SK-N-SH (cell line): Measurements from ENCODE around the gene EHD1. TPM values are rescaled to one million over a fixed set of nuclear protein-coding genes. Genes with fewer than 3 reads are reported as not detected.
A peak's percentile ranks its signal among the peaks of the same experiment; 100 is the strongest.

Source experiments
- CTCF ChIA-PET: fragments of 300-600, 350-600 bp; formaldehyde crosslinking; extraction: SDS; loops from one replicate; lab custom pipeline; 2021; lab: Yijun Ruan, JAX
- POLR2A ChIA-PET: fragments of 350-600 bp; sonication (Branson Sonifier 250); formaldehyde crosslinking; extraction: SDS; loops from one replicate; lab custom pipeline; 2020; ENCODE audit warnings: antibody characterized with exemption, inconsistent platforms; lab: Yijun Ruan, JAX
- DNase-seq: peaks from one replicate; pipeline ENCODE4 v3.0.0; 2012
- H2AFZ ChIP-seq: fragments of 200-600 bp; sonication (generic); 2 replicates; pipeline ENCODE4 v1.8.1; 2016; ENCODE audit warnings: antibody characterized with exemption, mild to moderate bottlenecking, low read depth
- H3F3A ChIP-seq: fragments of 200-600 bp; sonication (generic); replicated peaks from 2 replicates; pipeline ENCODE3; 2016; ENCODE audit warnings: antibody characterized with exemption, mild to moderate bottlenecking; ENCODE audit not compliant: insufficient read depth
- H3K27ac ChIP-seq, 2 experiments: fragments of 200-500 bp in 1 of 2; fragments of 200-600 bp in 1 of 2; sonication (Bioruptor generic) in 1 of 2; sonication (generic), shearing (Covaris generic) in 1 of 2; 2 replicates each; pipeline versions ENCODE4 v1.5.1 to v1.6.1; 2014 to 2016; ENCODE audit warnings: low read depth in 2 of 2, inconsistent platforms in 1 of 2, low read length in 1 of 2, mild to moderate bottlenecking in 1 of 2, mixed read lengths in 1 of 2
- H3K27me3 ChIP-seq: fragments of 200-600 bp; sonication (generic), shearing (Covaris generic); 2 replicates; pipeline ENCODE4 v1.6.1; 2016; ENCODE audit warnings: mixed run types; ENCODE audit not compliant: insufficient read depth
- H3K36me3 ChIP-seq, 2 experiments: fragments of 200-500 bp in 1 of 2; fragments of 200-600 bp in 1 of 2; sonication (Bioruptor generic) in 1 of 2; sonication (generic) in 1 of 2; replicated peaks in 1 of 2; 2 replicates each; pipeline versions ENCODE3 to v1.5.1; 2014 to 2016; ENCODE audit warnings: low read length in 1 of 2, mild to moderate bottlenecking in 1 of 2; ENCODE audit not compliant: insufficient read depth in 2 of 2, control insufficient read depth in 1 of 2
- H3K4me1 ChIP-seq, 2 experiments: fragments of 200-500 bp in 1 of 2; fragments of 200-600 bp in 1 of 2; sonication (Bioruptor generic) in 1 of 2; sonication (generic), shearing (Covaris generic) in 1 of 2; 2 replicates each; pipeline versions ENCODE4 v1.5.1 to v1.6.1; 2014 to 2016; ENCODE audit warnings: low read depth in 1 of 2, low read length in 1 of 2, mixed run types in 1 of 2; ENCODE audit not compliant: insufficient read depth in 2 of 2, control insufficient read depth in 1 of 2
- H3K4me2 ChIP-seq: fragments of 200-600 bp; sonication (generic), shearing (Covaris generic); 2 replicates; pipeline ENCODE4 v1.6.1; 2017; ENCODE audit warnings: mixed run types
- H3K4me3 ChIP-seq, 2 experiments: fragments of 200-500 bp in 1 of 2; fragments of 200-600 bp in 1 of 2; sonication (Bioruptor generic) in 1 of 2; sonication (generic), shearing (Covaris generic) in 1 of 2; 2 replicates each; pipeline versions ENCODE4 v1.5.1 to v1.8.1; 2014 to 2016; ENCODE audit warnings: low read depth in 2 of 2, inconsistent platforms in 1 of 2, low read length in 1 of 2, mild to moderate bottlenecking in 1 of 2, mixed read lengths in 1 of 2, moderate library complexity in 1 of 2
- H3K79me2 ChIP-seq: fragments of 200-600 bp; sonication (generic); 2 replicates; pipeline ENCODE4 v1.8.1; 2017; ENCODE audit warnings: mild to moderate bottlenecking; ENCODE audit not compliant: insufficient read depth
- H3K9ac ChIP-seq: fragments of 200-600 bp; sonication (generic); 2 replicates; pipeline ENCODE4 v1.6.1; 2017; ENCODE audit warnings: mixed run types
- H3K9me2 ChIP-seq: fragments of 200-600 bp; sonication (generic); 2 replicates; pipeline ENCODE4 v1.6.1; 2017; ENCODE audit warnings: mixed run types
- H3K9me3 ChIP-seq: fragments of 200-600 bp; sonication (generic); 2 replicates; pipeline ENCODE4 v1.6.1; 2017; ENCODE audit warnings: mixed run types, mild to moderate bottlenecking, moderate library complexity
- H4K20me1 ChIP-seq: fragments of 200-600 bp; sonication (generic); 2 replicates; pipeline ENCODE4 v1.6.1; 2017; ENCODE audit warnings: mild to moderate bottlenecking, mixed run types; ENCODE audit not compliant: insufficient read depth
- CTCF ChIP-seq: fragments of 200-600 bp; sonication (generic); IDR thresholded peaks from 2 replicates; pipeline ENCODE4 v1.6.1; 2017; ENCODE audit warnings: antibody characterized with exemption, mild to moderate bottlenecking, moderate library complexity
- FOSL2 ChIP-seq: IDR thresholded peaks from 2 replicates; pipeline ENCODE4 v1.4.0; 2012; ENCODE audit warnings: low read depth, mild to moderate bottlenecking, moderate library complexity, borderline replicate concordance
- FOXM1 ChIP-seq: IDR thresholded peaks from 2 replicates; pipeline ENCODE4 v1.4.0; 2012; ENCODE audit warnings: low read depth, mild to moderate bottlenecking
- NFIC ChIP-seq: IDR thresholded peaks from 2 replicates; pipeline ENCODE4 v1.4.0; 2012; ENCODE audit warnings: borderline replicate concordance
- TCF12 ChIP-seq: IDR thresholded peaks from 2 replicates; pipeline ENCODE4 v1.4.0; 2012
- TEAD4 ChIP-seq: IDR thresholded peaks from 2 replicates; pipeline ENCODE4 v1.4.0; 2012; ENCODE audit warnings: mild to moderate bottlenecking, borderline replicate concordance; ENCODE audit not compliant: insufficient read depth
- WGBS: methylation state at CpG from one replicate; pipeline ENCODE4 v1.1.6; 2017; ENCODE audit warnings: low lambda C conversion rate; 5-methylcytosine and 5-hydroxymethylcytosine counted together
- polyA plus RNA-seq, 3 experiments: library from polyadenylated mRNA; depleted of rRNA; stranded (reverse); fragments of >200 nt; gene quantifications; 2 replicates each; pipeline ENCODE4 v1.2.3, GENCODE V29; 2012

The EHD1 gene
- polyA plus RNA-seq, 1 of the 3 experiments (the other 2 are of a cell fraction) = 93.3 TPM

- H3K4me1 ChIP-seq = peaks cover 0 to 5% of the 10 kb centered on the region in 2 experiments; a peak in 1 of 4 replicates
- H3K9me2 ChIP-seq = no peaks in the 10 kb centered on the region
- no peaks in the 10 kb centered on the region for H3K79me2 ChIP-seq
- peak overlapping the region; percentile 19; the same call in 1 of the 2 replicates for H3K4me2 ChIP-seq
- no peak overlapping the region for H2AFZ ChIP-seq
- 68% methylated on average over 7 of the region's 17 CpGs for WGBS
- H3K9me3 ChIP-seq = no peaks in the 10 kb centered on the region
- POLR2A ChIA-PET = no interaction called here
- H3K36me3 ChIP-seq = no peaks in the 10 kb centered on the region
- no peaks in the 10 kb centered on the region for H3K27me3 ChIP-seq
- H4K20me1 ChIP-seq = no peaks in the 10 kb centered on the region
- no peak overlapping the region for H3K27ac ChIP-seq
- TF ChIP-seq CTCF = no peak
- TF ChIP-seq TEAD4 = no peak
- H3K9ac ChIP-seq = no peak overlapping the region
- H3F3A ChIP-seq = no peaks in the 10 kb centered on the region
- CTCF ChIA-PET = interaction anchor here (2.9 to 3.9 kb wide), 3 partner anchors 8 to 59 kb away, joined by 12 to 21 read pairs (median 15); partner anchors contain the start of gene CDC42BPG
- DNase-seq = no peak
- no peak overlapping the region for H3K4me3 ChIP-seq
Observed at GRCh38 chr11:64835616-64836447, 42.6 kb downstream of the EHD1 start.

- WGBS = 60% methylated on average over 22 of the region's 29 CpGs
- H4K20me1 ChIP-seq = no peaks in the 10 kb centered on the region
- no peaks in the 10 kb centered on the region for H3F3A ChIP-seq
- CTCF ChIA-PET = interaction anchor here (0.8 to 3.9 kb wide), 6 partner anchors 9 to 284 kb away, joined by 3 to 21 read pairs (median 8); partner anchors contain the start of genes CDC42BPG and ZNHIT2
- peak overlapping the region; percentile 19; the same call in 1 of the 2 replicates for H3K4me2 ChIP-seq
- no peaks in the 10 kb centered on the region for H3K27me3 ChIP-seq
- H3K79me2 ChIP-seq = no peaks in the 10 kb centered on the region
- no peaks in the 10 kb centered on the region for H3K9me2 ChIP-seq
- H3K27ac ChIP-seq = no peak overlapping the region
- POLR2A ChIA-PET = no interaction called here
- no peak overlapping the region for H2AFZ ChIP-seq
- TF ChIP-seq NFIC (peak; percentile 81), TCF12 (peak; percentile 87), FOSL2 (peak; percentile 86), FOXM1 (no peak)
- H3K9me3 ChIP-seq = no peaks in the 10 kb centered on the region
- no peaks in the 10 kb centered on the region for H3K36me3 ChIP-seq
- DNase-seq = no peak
- no peak overlapping the region for H3K4me3 ChIP-seq
- peaks cover 0 to 5% of the 10 kb centered on the region in 2 experiments; a peak in 1 of 4 replicates for H3K4me1 ChIP-seq
- H3K9ac ChIP-seq = no peak overlapping the region
Observed at GRCh38 chr11:64834723-64835615, 43.5 kb downstream of the EHD1 start.
